GM12872 (cell line): ENCODE measurements around the gene ELF5.

Experiments
- CTCF ChIP-seq: IDR thresholded peaks from 3 replicates; pipeline ENCODE4 v1.5.1; 2011; ENCODE audit warnings: low read depth, mild to moderate bottlenecking, low read length, moderate library complexity; ENCODE audit not compliant: insufficient read depth

ELF5 gene

GRCh38 chr11:34492806-34493414 lies 20.7 kb downstream of the ELF5 start:
- TF ChIP-seq CTCF = peak; percentile 55

- TF ChIP-seq CTCF = no peak
Measured at GRCh38 chr11:34490304-34490703, 23.3 kb downstream of the ELF5 start.

GRCh38 chr11:34488855-34489557 lies 24.6 kb downstream of the ELF5 start:
- TF ChIP-seq CTCF = no peak

GRCh38 chr11:34487430-34487829 lies 26.2 kb downstream of the ELF5 start:
- no peak for TF ChIP-seq CTCF

GRCh38 chr11:34483106-34483874 lies 30.3 kb downstream of the ELF5 start:
- no peak for TF ChIP-seq CTCF

GRCh38 chr11:34481307-34481706 lies 32.3 kb downstream of the ELF5 start:
- no peak for TF ChIP-seq CTCF

GRCh38 chr11:34480314-34480713 lies 33.3 kb downstream of the ELF5 start:
- TF ChIP-seq CTCF = no peak
